Esophagus (tissue), 2 donors: ENCODE measurements around the gene ITGA11. TPM values are rescaled to one million over a fixed set of nuclear protein-coding genes. Genes with fewer than 3 reads are reported as not detected.

Experiments used
- H3K27ac ChIP-seq, 2 donors: one replicate each; pipeline ENCODE4 v1.5.1; 2013; ENCODE audit warnings: low read depth in 2 of 2, mild to moderate bottlenecking in 2 of 2, inconsistent platforms in 1 of 2, low read length in 1 of 2, moderate library complexity in 1 of 2
- H3K27me3 ChIP-seq, 2 donors: one replicate each; pipeline ENCODE4 v1.6.1; 2013; ENCODE audit warnings: low read length in 2 of 2, control low read depth in 1 of 2, mild to moderate bottlenecking in 1 of 2; ENCODE audit not compliant: insufficient read depth in 2 of 2, control insufficient read depth in 1 of 2
- H3K36me3 ChIP-seq, 2 donors: one replicate each; pipeline ENCODE4 v1.6.1; 2013; ENCODE audit warnings: low read length in 1 of 2; ENCODE audit not compliant: control insufficient read depth in 2 of 2, insufficient read depth in 2 of 2
- H3K4me1 ChIP-seq, 2 donors: one replicate each; pipeline ENCODE4 v1.6.1; 2013; ENCODE audit warnings: low read length in 1 of 2; ENCODE audit not compliant: control insufficient read depth in 2 of 2, insufficient read depth in 2 of 2
- H3K4me3 ChIP-seq, 2 donors: one replicate each; pipeline ENCODE4 v1.5.1; 2013; ENCODE audit warnings: low read length in 2 of 2, mild to moderate bottlenecking in 2 of 2, low read depth in 1 of 2, moderate library complexity in 1 of 2
- H3K9me3 ChIP-seq, 2 donors: one replicate each; pipeline ENCODE4 v1.6.1; 2013; ENCODE audit warnings: mild to moderate bottlenecking in 2 of 2, low read depth in 1 of 2, low read length in 1 of 2, moderate library complexity in 1 of 2; ENCODE audit not compliant: control insufficient read depth in 2 of 2, insufficient read depth in 1 of 2
- WGBS, 2 donors: extraction: QIAGEN DNeasy Blood & Tissue Kit; methylation state at CpG; one replicate each; pipeline ENCODE4 v1.1.7; 2013; 5-methylcytosine and 5-hydroxymethylcytosine counted together
- polyA plus RNA-seq, 2 donors: library from polyadenylated mRNA; stranded (reverse); fragments of 200-250 nt; gene quantifications; one replicate each; pipeline ENCODE4 v1.2.3, GENCODE V29; 2013
- donor health status: healthy with polysubstance abuse.
- donor health status: Bipolar disorder and iron deficiency.

Gene ITGA11
- polyA plus RNA-seq, 2 donors: 0.14 to 0.45 TPM

DNA sequence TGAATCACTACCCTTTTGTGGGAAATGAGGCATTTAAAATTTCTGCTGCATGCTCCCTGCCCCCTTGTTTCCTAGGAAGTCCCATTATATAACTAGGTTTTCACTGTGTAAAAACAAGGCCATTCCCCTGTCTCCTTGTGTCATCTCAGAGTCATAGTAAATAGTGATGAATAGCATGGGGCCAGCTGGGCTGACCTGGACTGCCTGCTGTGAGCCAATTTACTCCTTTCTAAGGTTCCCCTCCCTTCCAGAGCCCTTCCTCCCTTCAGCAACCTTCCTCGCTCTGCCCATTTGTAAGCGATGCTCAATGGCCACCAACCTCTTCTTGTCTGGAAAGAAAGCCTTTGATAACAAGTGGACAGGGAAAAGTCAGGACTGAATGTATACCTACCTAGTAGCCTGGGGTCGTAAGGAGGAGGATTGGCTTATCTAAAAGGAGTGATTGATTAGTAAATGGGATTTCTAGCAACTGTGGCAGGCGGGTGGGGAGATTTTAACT, 11.7 kb downstream of the ITGA11 start:
- Histone ChIP-seq H3K27me3 (no peaks in the 10 kb centered on the region), H3K4me1 (no peaks in the 10 kb centered on the region), H3K27ac (no peak overlapping the region), H3K36me3 (no peaks in the 10 kb centered on the region), H3K9me3 (no peaks in the 10 kb centered on the region), H3K4me3 (no peak overlapping the region)
- WGBS, 2 donors: 81 to 87% methylated on average over 4 of the region's 4 CpGs

DNA sequence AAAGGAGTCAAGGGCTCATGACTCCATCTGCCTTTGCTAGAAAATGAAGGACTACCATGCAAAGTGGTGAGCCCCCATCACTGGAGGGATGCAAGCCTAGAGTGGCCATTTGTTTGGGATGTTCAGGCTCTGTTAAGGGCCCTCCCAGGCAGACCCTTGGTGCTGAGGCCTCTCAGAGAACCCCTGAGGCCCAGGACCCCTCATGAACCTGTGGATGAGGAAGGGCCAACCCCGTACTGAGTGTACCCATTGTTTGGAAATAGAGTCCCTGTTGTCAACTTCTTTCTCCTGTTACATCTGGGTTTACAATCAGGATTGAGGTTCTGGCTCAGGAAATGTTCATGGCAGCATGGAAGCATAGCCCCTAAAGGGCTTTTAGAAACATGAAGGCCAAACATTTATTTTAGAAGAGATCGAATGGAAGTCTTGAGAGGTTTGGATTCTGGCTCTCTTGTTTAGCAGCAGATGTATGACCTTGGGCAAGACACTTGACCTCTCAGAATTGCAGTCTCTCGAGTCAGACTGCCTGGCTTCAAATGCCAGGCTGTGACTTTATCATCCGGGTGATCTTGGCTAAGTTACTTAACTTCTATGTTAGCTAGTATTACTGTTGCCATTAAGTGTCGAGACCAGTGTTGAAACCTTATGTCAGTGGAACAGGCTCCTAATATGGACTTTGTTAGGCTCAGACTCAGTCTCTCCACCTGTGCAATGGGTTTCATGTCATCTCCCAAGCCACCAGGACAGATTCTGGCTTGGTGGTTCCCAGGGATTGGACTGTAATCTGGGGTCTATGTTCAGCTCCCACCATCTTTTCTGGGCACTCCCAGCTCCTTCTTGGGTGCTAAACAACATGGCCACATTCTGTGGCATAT, 12.4 kb downstream of the ITGA11 start:
- Histone ChIP-seq H3K9me3 (no peaks in the 10 kb centered on the region), H3K27me3 (no peaks in the 10 kb centered on the region), H3K27ac (no peak overlapping the region), H3K36me3 (no peaks in the 10 kb centered on the region), H3K4me3 (no peak overlapping the region), H3K4me1 (no peaks in the 10 kb centered on the region)
- WGBS, 2 donors: 86 to 89% methylated on average over 5 of the region's 5 CpGs

DNA sequence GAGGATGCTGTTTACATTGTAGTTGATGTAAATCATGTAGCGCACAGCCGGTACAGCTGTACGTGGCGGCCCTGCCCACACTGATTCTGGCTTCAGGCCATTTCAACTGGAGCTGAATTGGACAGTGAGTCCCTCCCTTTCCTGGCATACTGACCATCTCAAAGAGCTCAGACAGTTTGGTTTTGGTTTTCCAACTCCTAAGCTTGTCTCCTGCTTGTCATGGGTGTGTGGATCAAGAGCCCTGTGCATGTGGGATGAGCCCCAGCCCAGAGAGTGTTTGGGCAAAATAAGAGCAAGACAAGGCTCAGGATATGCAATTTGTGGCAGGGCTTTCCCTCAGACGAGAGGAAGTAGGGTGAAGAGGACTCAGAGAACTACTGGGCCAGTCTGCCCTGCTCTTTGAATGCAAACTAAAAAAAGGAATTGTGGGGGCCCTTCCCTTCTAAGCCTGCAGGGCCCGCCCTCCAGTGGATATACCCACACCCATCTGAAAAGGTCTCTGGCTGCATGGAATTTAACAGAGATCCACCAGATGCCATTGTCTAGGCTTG, 13.3 kb downstream of the ITGA11 start:
- no peak overlapping the region for H3K27ac ChIP-seq
- H3K4me1 ChIP-seq: no peaks in the 10 kb centered on the region
- H3K36me3 ChIP-seq: no peaks in the 10 kb centered on the region
- H3K27me3 ChIP-seq: no peaks in the 10 kb centered on the region
- WGBS, 2 donors: 39 to 42% methylated on average over 6 of the region's 6 CpGs
- no peaks in the 10 kb centered on the region for H3K9me3 ChIP-seq
- no peak overlapping the region for H3K4me3 ChIP-seq

DNA sequence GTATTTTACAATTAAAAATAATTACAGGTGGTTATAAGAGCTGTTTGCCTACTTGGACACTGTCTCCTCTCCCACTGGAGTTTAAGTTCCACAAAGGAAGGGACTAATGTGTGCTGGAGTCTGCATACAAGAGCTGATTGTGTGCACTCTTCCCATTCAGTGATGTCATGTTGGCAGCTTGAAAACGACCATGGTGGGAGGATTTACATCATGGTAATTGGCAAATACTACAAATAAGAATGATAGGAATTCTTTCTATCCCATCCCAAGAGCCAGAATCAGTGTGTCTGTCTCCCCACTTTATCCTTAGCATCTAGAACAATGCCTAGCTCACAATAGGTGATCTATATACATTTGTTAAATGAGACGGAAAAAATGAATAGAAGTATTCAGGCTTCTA, 14.1 kb downstream of the ITGA11 start:
- no peak overlapping the region for H3K4me3 ChIP-seq
- H3K36me3 ChIP-seq: no peaks in the 10 kb centered on the region
- H3K9me3 ChIP-seq: no peaks in the 10 kb centered on the region
- H3K27ac ChIP-seq: no peak overlapping the region
- no peaks in the 10 kb centered on the region for H3K27me3 ChIP-seq
- H3K4me1 ChIP-seq: no peaks in the 10 kb centered on the region
- WGBS, 2 donors: 47 to 60% methylated on average over 2 of the region's 2 CpGs

DNA sequence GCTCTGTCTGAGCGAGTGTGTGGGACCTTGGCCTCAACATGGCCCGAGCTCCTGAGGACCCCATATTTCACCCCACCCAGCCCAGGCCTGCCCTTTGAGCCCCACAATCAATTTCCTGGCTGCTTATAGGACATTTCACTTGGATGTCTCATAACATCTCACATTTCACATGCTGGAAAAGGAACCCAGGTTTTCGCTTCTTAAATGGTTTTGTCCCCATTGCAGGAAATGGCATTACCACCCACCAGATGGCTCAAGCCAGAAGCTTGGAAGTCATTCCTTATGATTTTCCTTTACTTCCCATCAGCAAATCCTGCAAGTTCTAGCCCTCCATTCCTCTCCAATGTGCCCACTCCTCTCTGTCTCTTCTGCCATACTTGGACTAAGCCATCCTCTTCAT, 14.9 kb downstream of the ITGA11 start:
- Histone ChIP-seq H3K27me3 (no peaks in the 10 kb centered on the region), H3K4me1 (no peaks in the 10 kb centered on the region), H3K9me3 (no peaks in the 10 kb centered on the region), H3K36me3 (no peaks in the 10 kb centered on the region), H3K27ac (no peak overlapping the region), H3K4me3 (no peak overlapping the region)
- WGBS, 2 donors: 71 to 80% methylated on average over 3 of the region's 3 CpGs

DNA sequence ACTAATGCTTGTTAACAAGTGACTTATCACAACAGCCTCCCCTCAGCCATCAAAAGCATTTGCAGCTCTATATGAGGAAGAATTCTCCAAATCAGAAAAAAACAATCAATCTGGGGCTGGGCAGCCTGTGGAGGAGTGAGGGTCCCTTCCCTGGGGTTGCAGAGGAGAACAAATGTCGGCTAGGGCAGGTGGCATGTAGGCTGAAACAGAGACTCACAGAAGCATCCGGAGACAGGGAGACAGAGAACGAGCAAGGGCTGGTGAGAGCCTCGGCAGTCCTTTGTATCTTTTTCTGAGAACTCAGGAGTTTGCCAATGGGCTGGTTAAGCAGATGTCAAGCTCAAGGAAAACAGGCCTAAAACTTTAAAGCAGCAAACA, 15.8 kb downstream of the ITGA11 start:
- H3K4me3 ChIP-seq: no peak overlapping the region
- H3K4me1 ChIP-seq: no peaks in the 10 kb centered on the region
- peak overlapping the region in 1 of 2 donors; percentile 24 for H3K27ac ChIP-seq
- no peaks in the 10 kb centered on the region for H3K36me3 ChIP-seq
- H3K9me3 ChIP-seq: no peaks in the 10 kb centered on the region
- H3K27me3 ChIP-seq: no peaks in the 10 kb centered on the region
- 85 to 88% methylated on average over 4 of the region's 4 CpGs for WGBS, 2 donors

DNA sequence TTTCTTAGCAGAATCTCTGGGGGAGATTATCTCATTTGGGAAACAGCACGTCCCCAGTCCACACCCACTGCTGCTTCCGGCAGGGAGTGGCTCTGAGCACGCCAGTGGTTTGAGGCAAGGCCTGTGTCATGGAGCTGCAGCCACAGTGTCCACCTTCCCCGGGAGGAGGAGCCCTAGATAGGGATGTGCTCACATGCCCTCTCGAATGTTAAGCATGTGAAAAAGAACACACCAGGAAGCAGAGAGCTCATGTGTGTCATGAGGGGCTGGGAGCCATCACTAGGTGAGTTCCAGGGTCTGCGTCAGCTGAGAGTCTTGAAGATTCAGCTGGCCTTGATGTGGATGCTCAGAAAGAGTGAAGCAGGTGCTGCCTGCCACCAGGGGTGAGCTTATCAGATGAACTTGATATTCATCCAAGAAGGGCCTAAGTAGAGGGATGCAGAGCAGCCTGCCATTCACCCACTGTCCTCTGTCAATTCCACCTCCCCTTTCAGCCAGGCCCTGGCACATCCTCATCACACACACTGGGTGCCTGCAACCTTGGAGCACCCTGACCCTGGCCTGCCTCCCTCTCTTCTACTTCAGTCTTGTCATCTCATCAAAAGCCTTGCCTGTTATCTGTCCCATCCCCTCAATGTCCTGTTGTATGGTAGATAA, 16.3 kb downstream of the ITGA11 start:
- Histone ChIP-seq H3K4me1 (no peaks in the 10 kb centered on the region), H3K4me3 (no peak overlapping the region), H3K36me3 (no peaks in the 10 kb centered on the region), H3K27ac (no peak overlapping the region), H3K9me3 (no peaks in the 10 kb centered on the region), H3K27me3 (no peaks in the 10 kb centered on the region)
- 73 to 75% methylated on average over 6 of the region's 6 CpGs for WGBS, 2 donors

DNA sequence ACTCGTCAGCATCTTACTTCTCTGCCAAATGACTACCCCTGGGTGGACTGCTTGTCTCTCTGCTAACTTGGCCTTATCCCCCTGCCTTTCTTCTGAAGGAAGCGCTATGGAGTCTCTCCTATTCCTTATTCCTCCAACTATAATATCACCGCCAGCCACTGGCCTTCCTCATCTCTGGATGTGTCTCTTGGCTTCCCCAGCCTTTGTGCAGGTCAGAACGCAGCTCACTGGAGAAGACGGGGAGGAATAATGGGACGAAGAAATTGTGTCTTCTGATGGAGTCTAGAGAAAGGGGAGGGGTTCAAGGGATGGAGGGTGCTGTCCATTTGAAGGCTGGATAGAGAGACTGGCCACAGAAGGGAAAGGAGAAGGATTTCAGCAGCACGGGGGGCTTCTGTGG, 16.9 kb downstream of the ITGA11 start:
- Histone ChIP-seq H3K27ac (no peak overlapping the region), H3K36me3 (no peaks in the 10 kb centered on the region), H3K27me3 (no peaks in the 10 kb centered on the region), H3K9me3 (no peaks in the 10 kb centered on the region), H3K4me3 (no peak overlapping the region), H3K4me1 (no peaks in the 10 kb centered on the region)
- WGBS, 2 donors: 84 to 92% methylated on average over 7 of the region's 7 CpGs

DNA sequence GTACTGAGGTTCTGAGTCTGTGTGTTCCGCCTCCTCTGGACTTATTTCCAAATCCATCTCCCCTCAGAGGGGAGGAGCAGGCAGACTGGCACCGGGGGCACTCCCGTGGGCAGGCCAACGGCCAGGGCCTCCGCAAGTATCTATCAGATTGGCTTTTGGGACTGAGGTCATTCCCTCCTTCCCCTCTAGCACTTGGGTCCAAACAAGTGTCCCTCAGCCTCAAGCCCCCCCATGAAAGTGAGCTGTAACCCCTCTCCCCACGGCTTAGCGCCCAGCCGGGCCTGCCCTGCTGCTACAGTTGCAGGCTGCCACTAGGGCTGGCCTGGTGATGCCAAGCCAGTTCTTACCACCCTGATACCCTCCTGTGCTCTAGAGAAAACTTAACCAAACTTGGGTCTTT, 17.4 kb downstream of the ITGA11 start:
- H3K4me1 ChIP-seq: no peaks in the 10 kb centered on the region
- no peaks in the 10 kb centered on the region for H3K27me3 ChIP-seq
- no peaks in the 10 kb centered on the region for H3K36me3 ChIP-seq
- no peak overlapping the region for H3K4me3 ChIP-seq
- H3K27ac ChIP-seq: no peak overlapping the region
- 95 to 97% methylated on average over 8 of the region's 8 CpGs for WGBS, 2 donors
- no peaks in the 10 kb centered on the region for H3K9me3 ChIP-seq
